Hypothalamus (tissue), 51 donors: ENCODE data around the gene ACSF2.
"Not testable (repeated sequence)": the region's sequence is repeated elsewhere in the genome, so short reads cannot be mapped to it uniquely, and the experiment has no call there.

Experiments
- DNase-seq, 51 donors: peaks; one replicate each; lab custom pipeline; 2025; lab: John Stamatoyannopoulos, UW

Gene ACSF2, protein sequence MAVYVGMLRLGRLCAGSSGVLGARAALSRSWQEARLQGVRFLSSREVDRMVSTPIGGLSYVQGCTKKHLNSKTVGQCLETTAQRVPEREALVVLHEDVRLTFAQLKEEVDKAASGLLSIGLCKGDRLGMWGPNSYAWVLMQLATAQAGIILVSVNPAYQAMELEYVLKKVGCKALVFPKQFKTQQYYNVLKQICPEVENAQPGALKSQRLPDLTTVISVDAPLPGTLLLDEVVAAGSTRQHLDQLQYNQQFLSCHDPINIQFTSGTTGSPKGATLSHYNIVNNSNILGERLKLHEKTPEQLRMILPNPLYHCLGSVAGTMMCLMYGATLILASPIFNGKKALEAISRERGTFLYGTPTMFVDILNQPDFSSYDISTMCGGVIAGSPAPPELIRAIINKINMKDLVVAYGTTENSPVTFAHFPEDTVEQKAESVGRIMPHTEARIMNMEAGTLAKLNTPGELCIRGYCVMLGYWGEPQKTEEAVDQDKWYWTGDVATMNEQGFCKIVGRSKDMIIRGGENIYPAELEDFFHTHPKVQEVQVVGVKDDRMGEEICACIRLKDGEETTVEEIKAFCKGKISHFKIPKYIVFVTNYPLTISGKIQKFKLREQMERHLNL

DNA sequence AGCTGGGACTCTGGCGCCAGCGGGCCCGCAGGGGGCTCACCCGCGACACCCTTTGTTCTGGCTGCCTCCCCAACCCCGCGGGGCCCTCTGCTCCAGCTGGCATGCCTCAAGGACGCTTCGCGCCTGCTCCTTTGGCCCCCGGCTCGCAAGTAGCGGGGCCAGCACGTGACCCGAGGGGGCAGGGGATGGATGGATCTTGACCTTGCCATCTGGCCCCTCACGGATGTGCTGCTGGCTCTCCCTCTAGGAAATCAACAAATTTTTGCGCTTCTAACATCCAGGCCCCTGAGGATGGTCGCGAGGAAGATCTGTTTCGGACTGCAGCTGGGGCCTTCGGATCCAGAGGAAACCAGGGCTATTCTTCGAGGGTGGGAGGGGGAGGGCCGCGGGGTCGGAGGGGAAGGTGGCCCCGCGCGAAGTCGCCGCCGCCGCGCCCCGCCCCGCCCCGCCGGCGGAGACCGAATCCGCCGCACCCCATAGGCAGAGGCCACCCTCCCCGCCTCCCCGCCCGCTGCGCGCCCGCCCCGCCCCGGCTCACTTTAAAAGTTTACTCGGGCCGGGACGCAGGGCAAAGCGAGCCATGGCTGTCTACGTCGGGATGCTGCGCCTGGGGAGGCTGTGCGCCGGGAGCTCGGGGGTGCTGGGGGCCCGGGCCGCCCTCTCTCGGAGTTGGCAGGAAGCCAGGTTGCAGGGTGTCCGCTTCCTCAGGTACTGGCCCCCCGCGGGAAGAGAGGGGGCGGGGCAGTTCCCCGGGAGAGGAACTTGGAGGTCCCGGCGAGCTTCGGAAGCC lies at the start of gene ACSF2:
Gene ACSF2, plus strand, starts transcription at position 537 of the 790 bp plus-strand sequence. Its CDS starts 44 bp downstream, at position 581.
- peak in 29 of 51 donors; percentile 3 to 60 (median 26) for DNase-seq

DNA sequence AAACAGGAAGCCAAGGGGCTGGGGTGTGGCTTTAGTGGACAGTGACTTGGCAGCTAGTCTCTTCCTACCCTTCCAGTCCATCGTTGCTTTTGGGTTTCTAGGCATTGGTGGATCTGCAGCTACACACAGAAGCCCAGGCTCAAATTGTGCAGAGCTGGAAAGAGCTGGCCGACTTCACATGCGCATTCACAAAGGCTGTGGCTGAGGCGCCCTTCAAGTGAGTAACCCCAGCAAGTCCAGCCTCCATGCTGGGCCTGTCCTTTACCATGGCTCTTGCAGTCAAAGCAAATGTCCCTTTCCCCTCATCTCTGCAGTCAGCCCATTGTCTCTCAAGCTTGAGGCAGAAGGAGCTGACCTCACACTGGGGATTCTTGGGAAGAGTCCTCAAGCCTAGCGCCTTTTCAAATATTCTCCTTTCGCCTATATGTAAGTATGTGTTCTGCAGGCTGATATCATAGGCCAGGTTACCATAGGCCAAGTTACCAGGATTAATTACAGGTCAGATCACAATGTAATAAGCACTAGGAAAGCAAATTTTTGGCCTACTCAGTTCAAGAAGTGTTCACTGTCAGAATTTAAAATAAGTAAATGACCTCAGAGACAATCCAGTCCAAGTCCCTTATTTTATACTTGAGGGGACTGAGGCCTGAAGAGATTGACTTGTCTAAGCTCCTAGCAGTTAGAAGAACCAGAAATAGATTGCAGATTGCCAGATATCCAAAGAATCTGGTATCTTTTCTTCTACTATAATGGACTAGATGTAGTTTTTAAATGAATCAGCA lies 46.5 kb upstream of the ACSF2 start:
- DNase-seq: no peak

DNA sequence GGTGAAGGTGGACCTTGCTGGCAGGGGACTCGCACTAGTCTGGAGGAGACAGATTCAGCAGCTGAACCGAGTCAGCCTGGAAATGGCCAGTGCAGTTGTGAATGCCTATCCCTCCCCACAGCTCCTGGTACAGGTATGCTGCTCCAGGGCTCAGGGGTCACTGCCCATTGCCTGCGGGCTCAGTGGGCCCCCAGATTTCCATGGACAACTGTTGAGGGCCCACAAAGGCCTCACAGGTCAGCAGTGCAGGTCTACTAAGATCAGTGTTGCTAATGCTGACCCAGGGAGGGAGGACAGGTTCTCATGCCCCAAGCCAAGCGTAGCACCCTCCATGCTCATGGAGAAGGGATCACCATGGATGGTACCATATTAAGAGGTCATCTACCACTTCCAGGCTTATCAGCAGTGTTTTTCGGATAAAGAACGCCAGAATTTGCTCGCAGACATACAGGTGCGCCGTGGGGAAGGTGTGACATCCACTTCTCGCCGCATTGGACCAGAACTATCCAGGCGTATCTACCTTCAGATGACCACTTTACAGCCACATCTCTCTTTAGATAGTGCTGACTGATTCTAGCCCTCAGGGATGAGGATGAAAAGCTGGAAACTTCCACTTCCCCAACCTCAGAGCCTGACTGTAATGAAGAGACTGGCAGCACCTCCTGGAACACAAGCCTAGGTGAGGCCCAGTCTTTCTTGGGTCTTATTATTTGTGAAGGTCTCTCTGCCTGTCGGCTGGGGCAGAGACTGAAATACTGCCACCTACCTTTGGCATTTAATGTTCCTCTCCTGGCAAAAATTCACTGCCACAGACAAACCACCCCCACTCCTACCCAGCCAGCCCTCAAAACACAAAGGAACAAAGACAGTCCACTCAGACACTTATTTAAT lies 45.4 kb upstream of the ACSF2 start:
- DNase-seq: no peak

DNA sequence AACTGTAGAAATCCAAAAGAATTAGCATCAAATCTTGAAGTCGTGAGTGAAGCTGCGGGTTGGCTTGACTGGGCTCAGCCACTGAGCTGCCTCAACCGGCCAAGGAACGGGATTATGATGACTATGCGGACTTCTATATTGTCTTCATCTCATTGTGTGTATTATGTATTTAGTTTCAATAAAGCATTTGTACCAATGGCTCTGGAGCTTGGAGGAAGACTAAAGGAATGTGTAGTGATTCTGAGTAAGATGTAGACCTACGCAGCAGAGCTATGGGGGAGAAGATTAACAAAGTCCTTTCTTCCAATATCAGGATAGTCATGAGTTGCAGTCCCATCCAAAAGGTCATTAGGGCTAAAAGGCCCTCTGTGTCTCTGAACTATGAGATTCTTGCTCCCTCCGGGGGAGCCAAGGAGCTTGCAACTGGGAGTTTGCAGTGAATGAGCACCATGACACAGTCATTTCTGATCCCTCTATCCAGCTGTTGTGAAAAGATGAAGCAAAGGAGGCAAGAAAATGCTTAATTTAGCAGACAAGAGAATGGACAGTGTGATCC lies 44.7 kb upstream of the ACSF2 start:
- no peak for DNase-seq

DNA sequence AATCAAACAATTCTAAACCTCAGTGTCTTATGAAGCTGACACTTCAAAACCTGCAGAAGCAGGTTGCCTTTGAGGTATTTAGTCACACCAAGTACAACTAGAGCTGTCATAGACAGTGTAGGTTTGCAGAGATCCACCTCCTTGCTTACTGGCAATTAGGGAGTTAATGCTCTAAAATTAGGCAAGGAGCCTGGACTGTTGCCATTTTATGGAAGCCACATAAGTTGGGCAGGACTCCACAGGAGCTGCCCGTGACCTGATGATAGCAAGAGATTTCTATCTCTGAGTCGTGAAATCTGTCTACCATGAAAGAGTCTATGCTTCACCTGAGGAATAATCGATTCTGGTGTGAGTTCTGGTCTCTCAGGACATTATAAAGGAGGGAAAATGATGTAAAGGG lies 44.1 kb upstream of the ACSF2 start:
- no peak for DNase-seq

DNA sequence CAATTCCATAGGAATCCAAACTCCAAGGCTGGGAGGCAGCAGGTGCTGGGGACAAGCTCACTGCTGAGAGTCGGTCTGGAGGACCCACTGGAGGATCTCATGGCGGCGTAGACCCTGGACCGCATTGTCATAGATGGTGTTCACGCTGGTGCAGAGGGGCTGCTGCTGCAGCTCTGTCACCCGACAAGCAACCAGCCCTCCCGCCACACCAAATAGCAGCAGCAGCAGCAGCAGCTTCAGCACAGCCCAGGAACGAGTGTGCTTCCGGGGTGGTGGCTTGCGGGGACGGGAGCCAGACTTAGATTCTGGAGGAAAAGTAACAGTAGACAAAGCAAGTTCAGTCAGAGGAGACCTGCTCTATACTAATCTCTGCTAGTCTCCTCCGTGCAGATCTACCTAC lies 43.1 kb upstream of the ACSF2 start:
- no peak for DNase-seq

DNA sequence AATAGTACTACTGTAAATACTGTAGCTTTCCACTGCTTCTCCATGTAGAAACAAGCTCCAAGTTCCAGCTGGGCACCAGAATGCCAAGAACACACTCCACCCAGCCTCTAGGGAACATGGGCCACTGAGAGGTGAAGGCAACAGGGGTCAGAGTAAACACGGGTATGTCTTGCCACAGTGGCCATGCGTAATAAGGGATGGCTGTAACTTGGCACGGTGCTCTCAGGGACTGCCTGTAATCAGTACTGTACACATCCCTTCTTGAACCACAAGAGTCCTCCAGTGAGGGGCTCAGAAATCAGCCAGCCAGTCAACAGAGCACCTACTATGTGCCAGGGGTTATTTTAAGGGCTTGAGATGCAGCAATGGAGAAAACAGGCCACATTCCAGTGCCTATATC lies 39.5 kb upstream of the ACSF2 start:
- no peak for DNase-seq

DNA sequence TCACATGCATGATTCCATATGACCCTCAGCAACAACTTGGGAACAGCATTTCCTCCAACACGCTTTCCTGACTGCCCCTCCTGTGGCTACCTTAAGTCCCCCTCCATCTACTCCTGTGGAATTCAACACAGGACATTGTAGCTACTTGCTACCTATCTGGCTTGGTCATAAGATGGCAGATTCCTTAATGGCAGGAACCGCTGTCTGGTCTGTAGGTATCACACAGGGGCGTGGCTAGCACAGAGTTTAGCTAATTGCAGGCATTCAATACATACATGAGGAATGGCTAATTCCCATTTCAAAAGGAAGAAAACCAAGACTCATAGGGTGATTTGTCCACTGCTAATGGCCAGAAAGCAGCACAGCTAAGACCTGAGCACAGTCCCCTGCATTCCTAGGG lies 37.3 kb upstream of the ACSF2 start:
- DNase-seq: no peak

DNA sequence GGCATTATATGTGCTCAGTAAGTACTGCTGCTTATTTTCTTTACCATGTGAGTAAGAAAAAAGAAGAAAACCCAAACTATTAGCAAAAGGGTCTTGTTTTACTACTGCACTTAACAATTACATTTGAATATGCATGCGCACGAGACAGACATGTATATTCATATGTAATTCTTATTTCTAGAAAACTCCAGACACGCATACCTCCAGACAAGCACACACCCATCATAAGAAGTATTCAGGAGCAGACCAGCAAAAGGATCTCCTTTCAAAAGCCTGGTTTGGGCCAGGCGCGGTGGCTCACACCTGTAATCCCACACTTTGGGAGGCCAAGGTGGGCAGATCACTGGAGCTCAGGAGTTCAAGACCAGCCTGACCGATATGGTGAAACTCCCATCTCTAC lies 36.5 kb upstream of the ACSF2 start:
- no peak for DNase-seq

DNA sequence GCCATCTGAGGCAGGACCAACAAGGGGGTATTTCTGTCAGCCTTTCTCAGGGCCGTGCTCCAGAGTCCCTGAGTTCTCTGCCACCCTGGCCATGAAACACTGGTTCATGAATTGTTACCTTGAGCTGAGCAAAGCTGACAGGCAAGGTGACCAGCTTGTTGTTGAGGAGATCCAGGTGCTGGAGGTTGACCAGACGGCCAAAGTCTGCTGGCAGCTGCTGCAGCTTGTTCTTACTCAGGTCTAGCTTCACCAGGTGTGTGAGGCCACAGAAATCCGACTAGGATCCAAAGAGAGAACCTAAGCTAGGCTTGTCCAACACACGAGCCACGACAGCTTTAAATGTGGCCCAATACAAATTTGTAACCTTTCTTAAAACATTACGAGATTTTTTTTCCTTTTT lies 33.4 kb upstream of the ACSF2 start:
- DNase-seq: no peak

DNA sequence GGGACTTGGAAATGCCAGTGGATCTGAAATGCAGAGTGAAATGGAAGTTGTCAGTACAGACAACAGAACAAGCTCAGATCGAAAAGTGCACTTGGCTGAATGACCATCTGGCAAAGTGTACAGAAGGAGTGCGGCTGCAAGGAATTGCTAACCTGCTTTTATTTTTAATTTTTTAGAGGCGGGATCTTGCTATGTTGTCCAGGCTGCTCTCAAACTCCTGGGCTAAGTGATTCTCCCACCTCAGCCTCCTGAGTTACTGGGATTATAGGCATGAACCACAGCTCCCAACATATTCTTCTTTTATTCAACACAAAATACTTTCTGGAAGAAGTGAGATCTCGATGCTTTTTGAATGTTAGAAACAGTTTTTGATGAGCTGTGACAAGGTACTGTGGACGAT lies 32.3 kb upstream of the ACSF2 start:
- DNase-seq: no peak

DNA sequence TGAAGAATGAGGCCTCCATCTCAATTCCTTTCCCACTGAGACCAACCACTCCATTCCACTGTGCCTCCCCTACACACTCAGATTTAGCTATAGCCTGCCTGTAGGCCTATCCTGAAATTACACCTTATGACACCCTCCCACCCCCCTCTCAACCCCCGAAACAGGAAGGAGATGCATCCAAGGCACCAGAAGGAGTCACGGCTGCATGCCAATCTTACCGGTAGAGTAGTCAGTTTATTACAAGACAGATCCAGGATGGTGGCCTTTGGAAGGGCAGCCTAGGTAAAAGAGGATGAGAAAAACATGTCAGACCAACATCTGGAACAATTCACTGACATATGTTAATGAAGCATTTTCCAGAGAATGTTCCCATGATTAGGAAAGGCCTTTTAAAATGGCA lies 31.3 kb upstream of the ACSF2 start:
- DNase-seq: no peak

DNA sequence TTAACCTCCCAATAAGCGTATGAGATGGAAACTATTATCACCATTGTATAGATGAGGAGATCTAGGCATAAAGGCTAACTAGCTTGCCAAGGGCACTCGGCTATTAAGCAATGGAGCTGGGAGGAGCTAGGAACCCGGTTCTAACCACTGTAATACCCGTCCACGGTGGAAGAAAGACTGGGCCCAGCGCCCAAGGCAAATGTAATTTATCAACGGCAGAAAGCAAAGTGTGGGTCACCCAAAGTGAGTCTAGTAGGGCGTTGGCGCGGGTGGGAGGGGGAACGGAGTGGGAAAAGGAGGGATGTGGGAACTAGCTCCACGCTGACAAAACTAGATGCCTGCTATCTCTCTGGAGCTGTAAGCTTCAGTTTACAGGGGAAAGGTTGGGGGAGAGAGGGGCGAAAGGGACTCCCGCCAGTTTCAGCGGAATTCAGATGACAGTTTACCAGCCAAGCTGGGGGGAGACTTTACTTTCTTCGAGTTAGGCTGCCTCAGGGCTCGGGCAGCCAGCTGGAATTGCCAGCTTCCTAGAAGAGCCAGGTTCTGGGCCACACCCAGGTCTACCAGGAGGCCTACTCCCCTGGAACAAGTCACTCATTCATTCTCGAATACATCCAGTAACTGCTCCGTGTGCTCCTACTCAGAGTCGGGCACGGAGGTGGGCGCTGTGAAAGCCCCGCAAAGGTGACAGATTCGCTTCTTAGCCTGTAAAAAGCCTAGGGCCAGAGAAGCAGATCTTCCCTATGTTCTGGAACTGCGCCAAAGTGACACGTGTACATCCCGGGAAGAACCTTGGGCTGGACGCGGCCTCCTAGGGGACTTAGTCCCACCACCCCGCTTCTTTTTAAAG lies 29.5 kb upstream of the ACSF2 start:
- DNase-seq: peak in 4 of 51 donors; percentile 7 to 27 (median 13)

DNA sequence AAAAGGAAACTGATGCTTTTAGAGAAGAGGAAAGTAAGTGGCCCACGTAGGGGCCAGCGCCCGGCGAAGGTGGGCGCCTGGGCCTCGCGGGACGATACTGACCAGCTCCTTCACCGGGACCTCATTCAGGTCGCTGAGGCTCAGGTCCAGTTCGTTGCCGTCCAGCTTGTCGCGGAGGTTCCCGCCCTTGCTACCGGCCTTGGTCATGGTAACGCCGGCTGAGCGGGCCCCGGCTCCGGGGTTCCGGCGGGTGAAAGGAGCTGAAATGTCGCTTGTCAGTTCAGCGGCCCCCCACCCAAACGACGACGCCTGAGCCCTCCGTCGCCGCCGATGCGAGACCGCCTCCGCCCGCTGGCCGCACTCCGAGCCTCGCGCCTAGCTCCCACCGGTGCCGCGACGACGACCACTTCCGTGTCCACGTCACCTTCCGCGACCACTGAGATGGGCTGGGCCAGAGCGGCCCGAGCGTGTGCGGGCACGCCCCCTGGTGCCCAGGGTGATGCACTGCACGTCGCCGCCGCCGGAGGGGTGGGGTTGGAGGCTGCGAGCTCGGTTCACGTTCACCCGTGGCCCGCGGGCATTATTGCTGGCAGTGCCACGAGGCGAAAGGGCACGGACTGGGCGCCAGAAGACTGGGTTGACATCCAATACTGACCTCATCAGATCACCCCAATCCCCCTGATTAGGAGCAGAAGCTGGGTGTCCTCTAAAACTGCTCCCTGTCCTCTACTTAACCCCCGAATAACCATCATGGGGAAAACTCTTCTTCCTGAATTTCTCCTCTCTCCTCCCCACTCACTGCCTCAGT lies 28.7 kb upstream of the ACSF2 start, which contains the start of gene LRRC59:
Gene LRRC59, minus strand, starts transcription at position 413 of the 808 bp plus-strand sequence. Its CDS starts 206 bp downstream, at position 207.
- DNase-seq: peak; percentile 27 to 88 (median 68)

DNA sequence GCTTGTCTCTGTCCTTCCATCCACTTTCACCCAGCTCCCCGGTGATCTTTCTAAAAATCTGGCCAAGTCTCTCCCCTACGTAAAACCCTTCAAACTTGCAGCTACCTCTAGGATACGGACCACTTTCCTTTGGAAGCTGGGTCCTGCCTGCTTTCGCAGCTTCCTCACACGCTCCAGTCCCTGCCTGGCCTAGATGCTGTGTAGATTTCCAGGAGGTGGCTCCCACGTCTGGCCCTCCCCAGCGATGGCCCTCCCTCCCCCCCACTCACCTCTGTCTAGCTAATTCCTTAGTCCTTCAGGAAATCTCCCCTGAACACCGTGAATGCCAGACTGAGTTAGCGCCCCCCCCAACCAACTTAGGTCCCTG lies 28.1 kb upstream of the ACSF2 start:
- DNase-seq: no peak

DNA sequence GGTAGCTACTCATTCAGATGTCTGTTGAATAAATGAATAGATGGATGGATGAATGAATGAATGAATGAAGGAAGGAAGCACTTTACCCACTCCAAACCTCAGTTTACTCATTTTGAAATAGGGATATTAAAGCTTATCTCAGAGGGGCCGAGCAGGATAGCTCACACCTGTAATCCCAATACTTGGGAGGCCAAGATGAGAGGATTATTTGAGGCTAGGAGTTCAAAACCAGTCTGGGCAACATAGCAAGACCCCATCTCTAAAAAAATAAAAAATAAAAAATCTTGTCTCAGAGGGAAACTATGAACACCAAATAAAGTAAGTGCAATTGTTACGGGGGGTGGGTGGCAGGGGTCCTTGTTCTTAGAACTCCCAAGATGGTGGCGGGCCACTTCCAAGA lies 27.3 kb upstream of the ACSF2 start:
- DNase-seq: not testable (repeated sequence)

DNA sequence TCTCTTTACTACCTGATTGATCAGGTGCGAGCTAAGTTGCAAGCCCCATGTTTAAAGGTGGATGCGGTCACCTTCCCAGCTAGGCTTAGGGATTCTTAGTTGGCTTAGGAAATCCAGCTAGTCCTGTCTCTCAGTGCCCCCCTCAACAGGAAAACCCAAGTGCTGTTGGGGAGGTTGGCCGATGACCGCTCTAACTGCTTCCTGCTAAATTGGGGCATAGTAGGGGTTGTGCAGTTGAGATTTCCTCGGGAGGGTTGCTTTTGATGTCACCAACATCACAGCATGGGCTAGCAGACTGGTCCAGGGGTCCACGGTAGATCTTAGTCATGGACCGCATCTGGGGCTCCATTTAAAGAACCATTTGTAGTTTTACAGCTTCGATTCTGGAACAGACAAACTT lies 26.4 kb upstream of the ACSF2 start:
- not testable (repeated sequence) for DNase-seq
